Kidney (tissue), 14 donors: ENCODE measurements around the gene ICOS. TPM values are rescaled to one million over a fixed set of nuclear protein-coding genes. Genes with fewer than 3 reads are reported as not detected.

Source experiments
- DNase-seq, 5 donors: peaks; one replicate each; pipeline ENCODE4 v3.0.0-alpha.2; 2013 to 2020
- FAIRE-seq: peaks from 2 replicates; lab custom pipeline; 2012; peaks lifted over from hg19 to GRCh38; lab: Jason Lieb, UNC
- H3K27ac ChIP-seq, 2 donors: one replicate each; pipeline ENCODE4 v1.7.0; 2013; ENCODE audit warnings: low read depth in 2 of 2, low read length in 2 of 2, inconsistent platforms in 1 of 2
- H3K27me3 ChIP-seq: one replicate; pipeline ENCODE4 v1.7.1; 2013; ENCODE audit warnings: low read length, inconsistent platforms; ENCODE audit not compliant: control insufficient read depth, insufficient read depth
- H3K36me3 ChIP-seq, 3 donors: one replicate each; pipeline versions ENCODE4 v1.7.0 to v1.7.1; 2013; ENCODE audit warnings: low read length in 3 of 3, control low read depth in 1 of 3, inconsistent platforms in 1 of 3; ENCODE audit not compliant: insufficient read depth in 3 of 3, control insufficient read depth in 2 of 3
- H3K4me1 ChIP-seq, 3 donors: one replicate each; pipeline versions ENCODE4 v1.7.0 to v1.7.1; 2013; ENCODE audit warnings: low read length in 3 of 3, inconsistent platforms in 1 of 3, low read depth in 1 of 3; ENCODE audit not compliant: control insufficient read depth in 2 of 3, insufficient read depth in 2 of 3
- H3K4me3 ChIP-seq, 3 donors: one replicate each; pipeline versions ENCODE4 v1.7.0 to v1.8.1; 2013; ENCODE audit warnings: low read length in 3 of 3, control low read depth in 1 of 3, inconsistent platforms in 1 of 3
- H3K9ac ChIP-seq, 3 donors: one replicate each; pipeline versions ENCODE4 v1.7.0 to v1.7.1; 2013; ENCODE audit warnings: low read length in 3 of 3, control low read depth in 1 of 3, inconsistent platforms in 1 of 3
- H3K9me3 ChIP-seq, 3 donors: one replicate each; pipeline versions ENCODE4 v1.7.0 to v1.7.1; 2013; ENCODE audit warnings: low read length in 3 of 3, control low read depth in 1 of 3, inconsistent platforms in 1 of 3; ENCODE audit not compliant: control insufficient read depth in 2 of 3, insufficient read depth in 1 of 3
- CTCF ChIP-seq: IDR thresholded peaks from 3 replicates; pipeline ENCODE4 v1.5.1; 2012; ENCODE audit warnings: mild to moderate bottlenecking, moderate library complexity, borderline replicate concordance; ENCODE audit not compliant: insufficient read depth; ENCODE audit errors: extremely low read depth
- intact Hi-C: fragments of 100-400 bp; cut with DNase I; formaldehyde crosslinking; loops from one replicate; pipeline ENCODE4 v1.11.1; 2022
- polyA plus RNA-seq: library from polyadenylated mRNA; stranded (reverse); fragments of 350-450 nt; fragmentation: Illumina TruSeq; extraction: RNeasy Lipid Tissue Mini Kit (QIAGEN cat#74804); gene quantifications from one replicate; pipeline ENCODE4 v1.2.3, GENCODE V29; 2014; ENCODE audit warnings: low read depth, low replicate concordance; ENCODE audit not compliant: insufficient read depth
- total RNA-seq: library from RNA; stranded (reverse); fragmentation: NEBNext Ultra II Directional; extraction: Animal tissue kit (Norgen Biotek cat#: 25700); gene quantifications from one replicate; pipeline ENCODE4 v1.2.1, GENCODE V29; 2021
- donor health status: control.
- donor health status: control.
- donor health status: control.
- donor health status: control.
- donor health status: control.
- donor health status: DM: yes; HTN: yes; CAD: no.
- donor health status: Normal renal cell carcinoma (clear cell type).

Gene ICOS
- total and polyA plus RNA-seq, 2 donors from 2014 or later = 0.85 TPM; not detected in 1

- Histone ChIP-seq H3K27ac (no peak overlapping the region), H3K4me3 (no peak overlapping the region), H3K36me3 (no peaks in the 10 kb centered on the region), H3K9me3 (no peaks in the 10 kb centered on the region), H3K9ac (no peak overlapping the region), H3K4me1 (peaks cover 0 to 5% (median 0%) of the 10 kb centered on the region in 3 donors), H3K27me3 (no peaks in the 10 kb centered on the region)
- intact Hi-C loops = no loop called here
- DNase-seq (no peak), FAIRE-seq (no peak)
- no peak for TF ChIP-seq CTCF
These were observed 27.8 kb upstream of the ICOS start for GRCh38 chr2:203908797-203909185.

DNA sequence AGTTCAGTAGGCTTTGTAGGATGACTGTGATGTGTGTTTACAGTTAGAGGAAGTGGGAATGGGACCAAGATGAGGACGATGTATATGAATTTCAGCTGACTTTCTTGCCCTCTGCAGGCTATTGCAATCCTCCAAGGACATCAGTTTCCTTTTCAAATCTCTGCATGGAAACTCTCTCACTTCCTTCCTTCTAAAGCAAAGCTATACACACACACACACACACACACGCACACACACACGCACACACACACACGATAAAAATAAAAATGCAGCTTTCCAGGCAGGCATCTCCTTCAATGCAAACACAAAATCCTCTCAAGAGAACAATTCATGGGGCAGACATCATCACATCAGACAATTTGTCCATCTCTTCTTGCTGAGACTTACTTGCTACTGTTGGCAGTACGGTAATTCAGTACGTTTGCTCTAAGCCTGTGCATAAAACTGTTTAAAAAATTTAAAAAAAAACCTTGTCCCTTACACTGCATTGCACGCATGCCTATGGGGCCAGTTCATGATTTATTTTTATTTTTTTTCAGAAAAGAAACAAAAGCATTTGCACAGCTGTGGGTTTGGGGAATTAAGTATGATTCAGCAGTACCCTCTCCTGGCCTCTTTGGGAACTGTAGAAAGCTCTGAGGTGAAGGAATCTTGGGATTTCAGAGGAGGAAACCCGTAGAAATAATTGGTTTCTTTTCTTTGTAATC, 27.1 kb upstream of the ICOS start:
- Histone ChIP-seq H3K9ac (no peak overlapping the region), H3K4me1 (peaks cover 0 to 5% (median 0%) of the 10 kb centered on the region in 3 donors), H3K27ac (no peak overlapping the region), H3K27me3 (no peaks in the 10 kb centered on the region), H3K9me3 (no peaks in the 10 kb centered on the region), H3K4me3 (peak overlapping the region; percentile 3 to 32 (median 27)), H3K36me3 (no peaks in the 10 kb centered on the region)
- peak; percentile 59 for FAIRE-seq
- intact Hi-C loops = no loop called here
- TF ChIP-seq CTCF = peak; percentile 46
- peak in 3 of 5 donors; percentile 28 to 85 (median 69) for DNase-seq

- H3K27ac ChIP-seq = no peak overlapping the region
These were observed 26.6 kb upstream of the ICOS start for GRCh38 chr2:203909974-203910373.

More at GRCh38 chr2:203909974-203910373, 26.6 kb upstream of the ICOS start:
- intact Hi-C loops = no loop called here
- Histone ChIP-seq H3K4me1 (peaks cover 0 to 5% (median 0%) of the 10 kb centered on the region in 3 donors), H3K9ac (no peak overlapping the region), H3K9me3 (no peaks in the 10 kb centered on the region), H3K4me3 (peak overlapping the region in 2 of 3 donors; percentile 27 to 32), H3K36me3 (no peaks in the 10 kb centered on the region), H3K27me3 (no peaks in the 10 kb centered on the region)
- no peak for TF ChIP-seq CTCF
- no peak for DNase-seq
- FAIRE-seq = no peak
